Loucy (cell line): ENCODE results near the gene ARIH2.

ENCODE experiments used
- CTCF ChIP-seq: fragments of 200-600 bp; sonication (generic); conservative IDR thresholded peaks from 2 replicates; pipeline ENCODE4 v1.5.1; 2014; ENCODE audit warnings: mild to moderate bottlenecking, antibody characterized with exemption, low read length
- EZH2phosphoT487 ChIP-seq: fragments of 200-600 bp; IDR thresholded peaks from 2 replicates; pipeline ENCODE4 v1.6.1; 2018; ENCODE audit warnings: antibody characterized with exemption, mild to moderate bottlenecking, moderate library complexity, borderline replicate concordance

- no peak for TF ChIP-seq CTCF
- no peak for TF ChIP-seq EZH2phosphoT487
Measured at GRCh38 chr3:48950051-48950450, 31.4 kb downstream of the ARIH2 start.
